ENCODE results near the gene IMP3. TPM values are rescaled to one million over a fixed set of nuclear protein-coding genes. Genes with fewer than 3 reads are reported as not detected.
"Not testable (repeated sequence)": the region's sequence is repeated elsewhere in the genome, so short reads cannot be mapped to it uniquely, and the experiment has no call there.

Gene IMP3, protein sequence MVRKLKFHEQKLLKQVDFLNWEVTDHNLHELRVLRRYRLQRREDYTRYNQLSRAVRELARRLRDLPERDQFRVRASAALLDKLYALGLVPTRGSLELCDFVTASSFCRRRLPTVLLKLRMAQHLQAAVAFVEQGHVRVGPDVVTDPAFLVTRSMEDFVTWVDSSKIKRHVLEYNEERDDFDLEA
- 52.3 and 76.2 TPM in 2 replicates for total RNA-seq (2014; rRNA removed; shearing (Covaris generic); ENCODE audit: low replicate concordance)

DNA sequence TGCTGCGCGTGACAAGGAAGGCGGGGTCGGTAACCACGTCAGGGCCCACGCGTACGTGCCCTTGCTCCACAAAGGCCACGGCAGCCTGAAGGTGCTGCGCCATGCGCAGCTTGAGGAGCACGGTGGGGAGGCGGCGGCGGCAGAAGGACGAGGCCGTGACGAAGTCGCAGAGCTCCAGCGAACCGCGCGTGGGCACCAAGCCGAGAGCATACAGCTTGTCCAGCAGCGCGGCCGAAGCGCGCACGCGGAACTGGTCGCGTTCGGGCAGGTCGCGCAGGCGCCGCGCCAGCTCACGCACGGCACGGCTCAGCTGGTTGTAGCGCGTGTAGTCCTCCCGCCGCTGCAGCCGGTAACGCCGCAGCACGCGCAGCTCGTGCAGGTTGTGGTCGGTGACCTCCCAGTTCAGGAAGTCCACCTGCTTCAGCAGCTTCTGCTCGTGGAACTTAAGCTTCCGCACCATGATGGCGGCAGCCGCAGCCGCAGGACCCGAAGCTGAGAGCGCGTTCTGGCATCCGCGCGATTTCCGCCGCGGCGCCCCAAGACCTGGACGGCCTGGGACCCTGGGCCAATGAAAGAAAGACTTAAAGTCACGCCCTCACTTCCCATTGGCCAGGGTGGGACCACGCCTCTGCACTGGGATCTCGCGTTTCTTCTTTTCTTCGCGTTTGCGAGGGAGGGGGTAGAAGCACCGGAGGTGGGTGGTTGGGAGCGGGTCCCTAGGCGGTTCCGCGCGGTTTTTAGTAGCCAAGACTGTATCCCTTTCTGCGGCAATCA, at the start of gene IMP3:
TSS of gene IMP3 (minus strand) at position 516 of the 774 bp plus-strand sequence. CDS start at position 460, 56 bp downstream.
- in situ Hi-C loops (cut with HindIII; ENCODE audit: low pct_unique_long_range_greater_than_20kb, low sequenced_read_pairs): no loop called here
- peak; percentile 97 for DNase-seq (ENCODE audit: low read depth)

DNA sequence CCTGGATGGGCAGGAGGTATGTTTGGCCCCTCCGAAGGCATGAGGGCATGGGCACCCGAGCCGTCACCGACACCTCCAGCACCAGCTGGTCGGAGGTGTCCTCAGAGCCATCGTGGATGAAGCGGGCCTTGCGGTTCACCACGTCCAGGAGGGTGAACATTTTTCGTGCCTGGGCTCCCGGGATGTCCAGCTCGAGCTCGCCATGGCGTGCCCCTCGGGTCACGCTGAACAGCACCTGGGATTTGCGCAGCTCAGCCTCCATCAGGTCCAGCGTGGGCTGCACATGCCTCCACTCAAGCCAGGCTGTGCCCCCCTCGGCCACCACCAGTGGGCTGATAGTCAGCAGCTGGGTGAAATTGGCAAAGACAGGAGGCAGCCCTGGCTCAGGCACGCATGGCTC, 49.4 kb upstream of the IMP3 start:
- DNase-seq (ENCODE audit: low read depth); in situ Hi-C loops (cut with HindIII; ENCODE audit: low pct_unique_long_range_greater_than_20kb, low sequenced_read_pairs): not testable (repeated sequence)

DNA sequence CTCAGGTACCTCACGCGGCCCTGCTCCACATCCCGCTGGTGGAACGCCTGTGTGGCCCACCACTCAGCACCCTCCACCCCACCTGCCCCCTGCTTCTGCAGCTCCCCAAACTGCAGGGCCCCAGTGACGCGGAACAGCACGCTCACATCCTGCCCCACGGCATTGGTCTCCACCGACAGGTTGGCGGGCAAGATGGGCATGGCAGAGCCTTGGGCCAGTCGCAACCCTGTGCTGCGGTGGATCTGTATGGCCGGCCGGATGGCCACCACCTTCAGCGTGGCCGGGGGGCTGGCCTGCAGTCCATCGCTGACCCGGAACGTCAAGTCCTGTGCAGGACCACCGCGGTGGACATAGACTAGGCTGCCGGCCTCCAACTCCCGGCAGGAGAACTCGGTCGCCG, 48.8 kb upstream of the IMP3 start:
- in situ Hi-C loops (cut with HindIII; ENCODE audit: low pct_unique_long_range_greater_than_20kb, low sequenced_read_pairs): no loop called here
- DNase-seq (ENCODE audit: low read depth): no peak

DNA sequence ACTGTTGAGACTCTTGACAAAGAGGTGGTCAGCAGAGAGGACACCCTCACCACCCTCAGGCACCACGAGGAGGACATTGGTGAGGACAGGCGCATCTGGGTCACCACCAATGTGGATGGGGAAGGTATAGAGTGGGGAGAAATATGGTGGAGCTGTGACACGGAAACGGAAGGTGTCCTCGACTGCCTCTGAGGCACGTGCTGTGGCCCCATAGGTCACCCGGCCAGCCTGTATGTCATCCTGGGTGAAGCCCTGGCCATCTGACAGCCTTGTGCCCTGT, 48.2 kb upstream of the IMP3 start:
- DNase-seq (ENCODE audit: low read depth): no peak
- in situ Hi-C loops (cut with HindIII; ENCODE audit: low pct_unique_long_range_greater_than_20kb, low sequenced_read_pairs): no loop called here

DNA sequence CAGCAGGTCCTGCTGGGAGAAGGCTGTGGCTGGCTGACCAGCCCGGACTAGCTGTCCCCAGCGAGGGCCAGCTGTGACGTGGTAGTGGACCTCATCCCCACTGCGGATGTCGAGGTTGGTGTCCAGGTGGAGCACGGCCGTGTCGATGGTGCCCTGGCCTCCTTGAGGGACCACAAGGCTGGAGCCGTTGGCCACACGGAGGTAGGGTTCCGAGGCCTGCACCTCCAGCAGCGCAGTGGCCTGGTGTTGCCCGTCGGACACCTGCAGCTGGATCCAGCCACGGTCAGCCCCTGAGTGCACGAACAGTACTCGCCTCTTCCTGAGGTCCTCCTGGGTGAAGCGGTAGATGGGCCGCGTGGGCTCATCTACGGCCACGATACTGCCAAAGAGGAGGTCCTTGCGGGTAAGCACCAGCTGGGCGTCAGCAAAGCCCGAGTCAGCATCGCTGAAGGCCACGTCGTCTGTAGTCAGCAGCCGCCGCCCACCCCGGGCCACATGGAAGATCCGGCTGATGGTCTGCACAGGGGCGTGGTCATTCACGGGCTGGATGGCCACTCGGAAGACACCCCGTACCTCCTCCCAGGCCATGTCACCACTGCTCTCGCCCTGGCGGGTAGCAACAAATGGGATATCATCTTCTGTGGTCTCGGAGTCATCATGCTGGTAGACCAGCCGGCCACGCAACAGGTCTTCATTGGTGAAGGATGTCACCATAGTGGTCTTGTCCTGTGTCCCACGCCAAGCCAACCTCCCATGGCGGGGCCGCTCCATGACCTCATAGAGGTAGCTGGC, 47.7 kb upstream of the IMP3 start:
- DNase-seq (ENCODE audit: low read depth): no peak
- in situ Hi-C loops (cut with HindIII; ENCODE audit: low pct_unique_long_range_greater_than_20kb, low sequenced_read_pairs): no loop called here

DNA sequence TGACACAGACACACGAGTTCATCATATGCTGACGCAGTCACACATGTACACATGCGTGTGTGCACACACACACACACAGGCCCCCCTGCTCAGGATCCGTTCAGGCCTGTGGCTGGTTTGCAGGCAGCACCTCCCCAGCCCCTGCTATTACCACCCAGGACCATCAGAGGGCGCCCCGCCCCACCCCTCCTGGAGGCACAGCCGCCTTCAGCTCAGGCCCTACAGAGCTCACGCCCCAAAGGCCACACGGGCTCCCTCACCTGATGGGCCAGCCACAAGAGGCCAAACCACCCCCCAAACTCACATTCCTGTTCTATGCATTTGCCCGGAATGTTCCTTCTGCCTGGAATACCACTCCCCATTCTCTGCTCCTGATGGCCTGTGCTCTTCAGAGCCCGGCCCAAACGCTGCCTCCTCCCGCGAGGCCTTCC, 46.2 kb upstream of the IMP3 start:
- peak; percentile 37 for DNase-seq (ENCODE audit: low read depth)
- in situ Hi-C loops (cut with HindIII; ENCODE audit: low pct_unique_long_range_greater_than_20kb, low sequenced_read_pairs): not testable (repeated sequence)

DNA sequence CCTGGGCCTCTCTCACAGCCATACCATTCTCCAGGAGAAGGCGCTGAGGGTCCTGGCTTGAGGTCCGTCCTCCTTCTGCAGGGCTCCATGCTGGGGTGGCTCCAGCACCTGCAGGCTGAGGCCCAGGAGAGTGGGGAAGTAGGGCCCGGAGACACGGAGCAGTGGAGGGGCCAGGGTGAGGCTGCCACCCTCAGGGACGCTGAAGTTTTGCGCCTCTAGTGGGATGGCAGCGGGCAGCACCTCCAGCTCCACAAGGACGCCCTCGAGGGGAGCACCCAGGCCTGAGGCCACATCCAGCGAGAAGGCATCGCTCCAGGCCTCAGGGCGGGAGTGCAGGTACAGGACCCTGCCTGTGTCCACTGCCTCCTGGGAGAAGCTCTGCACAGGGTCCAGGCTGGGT, 45.2 kb upstream of the IMP3 start:
- in situ Hi-C loops (cut with HindIII; ENCODE audit: low pct_unique_long_range_greater_than_20kb, low sequenced_read_pairs): no loop called here
- DNase-seq (ENCODE audit: low read depth): no peak

DNA sequence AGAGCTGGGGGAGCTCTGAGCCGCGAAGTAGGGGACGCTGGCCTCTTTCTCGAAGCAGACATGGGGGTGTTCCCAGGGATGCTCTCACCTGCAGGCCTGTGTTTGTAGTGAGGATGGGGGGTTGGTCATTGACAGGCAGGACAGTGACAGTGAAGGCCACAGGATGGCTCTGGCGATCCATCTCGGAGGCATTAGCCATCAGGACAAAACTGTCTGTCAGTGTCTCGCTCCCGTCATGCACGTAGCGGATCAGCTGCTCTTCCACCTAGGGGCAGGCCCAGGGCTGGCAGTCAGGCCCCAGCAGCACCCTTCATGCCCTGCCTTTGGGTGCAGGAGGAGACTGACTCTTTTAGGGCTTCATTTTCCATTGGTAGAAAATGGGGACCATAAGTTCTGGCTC, 44.6 kb upstream of the IMP3 start:
- no peak for DNase-seq (ENCODE audit: low read depth)
- in situ Hi-C loops (cut with HindIII; ENCODE audit: low pct_unique_long_range_greater_than_20kb, low sequenced_read_pairs): no loop called here

DNA sequence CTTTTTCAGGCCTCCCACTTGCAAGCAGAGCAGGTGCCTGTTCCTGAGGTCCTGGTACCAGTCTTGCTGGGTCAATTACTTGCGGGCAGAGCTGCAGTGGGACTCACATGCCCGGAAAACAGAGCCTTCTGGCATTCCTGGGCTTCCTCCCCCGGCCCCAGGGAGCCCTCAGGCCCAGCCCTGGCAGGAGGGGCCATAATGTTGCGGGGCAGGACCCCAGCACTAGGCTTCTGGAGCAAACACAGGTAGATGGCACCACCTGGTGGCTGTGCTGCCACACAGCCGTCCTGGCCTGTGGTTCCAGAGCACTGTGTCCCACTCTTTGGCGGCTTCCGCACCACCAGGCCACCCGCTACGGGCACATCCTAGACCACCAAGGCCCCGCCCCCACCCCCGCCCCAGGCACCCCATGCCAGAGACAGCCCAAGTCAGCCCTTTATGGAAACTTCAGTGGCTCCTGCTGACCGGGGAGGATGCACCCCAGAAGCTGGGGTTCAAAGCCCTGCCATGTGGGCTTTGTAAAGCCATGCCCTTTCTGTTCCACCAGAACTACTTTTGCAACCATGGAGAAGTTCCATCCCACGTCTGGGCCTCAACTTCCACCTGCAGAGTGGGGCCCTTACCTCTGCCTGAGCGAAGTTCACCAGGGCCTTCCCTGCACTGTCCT, 43.8 kb upstream of the IMP3 start:
- in situ Hi-C loops (cut with HindIII; ENCODE audit: low pct_unique_long_range_greater_than_20kb, low sequenced_read_pairs): not testable (repeated sequence)

DNA sequence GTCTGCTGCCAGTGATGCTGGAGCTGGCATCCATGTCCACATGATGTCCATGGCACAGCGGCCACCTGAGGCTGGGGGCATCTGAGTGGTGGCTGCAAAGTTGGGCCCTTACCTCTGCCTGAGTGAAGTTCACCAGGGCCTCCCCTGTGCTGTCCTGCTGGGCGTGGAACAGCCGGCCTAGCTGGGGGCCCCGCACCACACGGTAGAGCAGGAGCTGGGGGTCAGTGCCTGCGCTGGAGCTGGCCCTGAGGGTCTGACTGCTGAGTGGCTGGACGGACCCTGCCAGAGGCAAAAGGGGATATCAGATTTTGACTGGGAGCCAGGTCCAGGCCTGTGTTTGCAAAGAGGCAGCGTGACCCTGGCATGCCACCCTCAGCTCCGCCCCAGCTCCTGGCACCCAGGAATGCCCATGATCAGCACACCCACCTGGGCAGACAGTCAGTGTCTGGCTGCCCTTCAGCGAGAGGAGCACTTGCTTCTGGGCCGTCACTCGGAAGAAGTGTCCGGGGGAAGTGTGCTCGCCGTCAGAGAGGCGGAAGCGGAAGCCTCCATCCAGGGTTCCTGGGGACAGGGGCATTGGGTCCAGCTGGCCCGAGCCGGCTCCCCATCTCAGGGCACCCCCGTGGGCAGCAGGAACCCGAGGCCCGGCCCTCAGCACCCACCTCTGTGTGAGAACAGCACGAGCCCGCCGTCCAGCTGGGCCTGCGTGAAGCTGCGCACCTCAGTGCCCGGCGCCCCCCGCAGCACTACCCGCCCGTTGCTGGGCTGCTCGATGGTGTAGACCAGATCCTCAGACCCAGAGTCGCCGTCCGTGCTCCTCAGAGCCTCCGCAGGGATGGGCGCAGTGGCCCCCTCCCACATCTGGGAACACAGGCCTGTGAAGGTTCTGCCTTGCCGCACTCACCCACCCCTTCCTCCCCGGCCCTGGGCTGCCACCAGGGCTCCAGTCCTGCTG, 42.4 kb upstream of the IMP3 start:
- in situ Hi-C loops (cut with HindIII; ENCODE audit: low pct_unique_long_range_greater_than_20kb, low sequenced_read_pairs): no loop called here

More for the DNA sequence above, 43.8 kb upstream of the IMP3 start:
- peak; percentile 35 for DNase-seq (ENCODE audit: low read depth)

DNA sequence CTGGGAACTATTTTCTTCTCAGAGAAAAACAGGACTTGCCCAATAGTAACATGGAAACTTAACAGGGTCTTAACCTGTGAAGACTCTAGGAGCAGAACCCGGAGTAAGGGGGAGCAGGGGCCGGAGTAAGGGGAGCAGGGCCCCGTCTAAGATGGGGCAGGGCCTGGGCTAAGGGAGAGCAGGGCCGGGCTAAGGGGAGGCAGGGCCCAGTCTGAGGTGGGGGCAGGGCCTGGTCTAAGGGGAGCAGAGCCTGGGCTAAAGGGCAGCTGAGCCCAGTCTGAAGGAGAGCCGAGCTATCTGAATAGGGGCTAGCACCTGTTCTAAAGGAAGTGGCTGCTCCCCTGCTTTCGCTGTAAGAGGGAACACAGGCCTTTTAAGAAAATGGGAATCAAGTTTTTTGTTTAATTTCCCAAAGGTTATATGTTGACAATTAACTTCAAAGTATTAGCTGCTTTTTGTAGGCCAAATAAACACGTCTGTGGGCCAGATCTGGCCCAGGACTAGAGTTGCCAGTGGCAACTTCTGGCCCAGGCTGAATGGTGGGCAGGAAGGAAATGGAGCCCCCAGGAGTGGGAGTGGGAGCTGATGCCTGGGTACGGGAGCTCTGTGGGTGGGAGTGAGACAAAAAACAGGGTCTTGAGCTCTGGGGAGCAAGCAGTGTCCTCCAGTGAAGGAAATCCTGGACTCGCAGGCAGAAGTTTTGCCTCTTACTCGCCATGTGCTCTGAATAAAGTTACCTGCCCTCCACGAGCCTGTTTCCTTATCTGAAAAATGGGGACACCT, 40.2 kb upstream of the IMP3 start:
- in situ Hi-C loops (cut with HindIII; ENCODE audit: low pct_unique_long_range_greater_than_20kb, low sequenced_read_pairs): no loop called here
- no peak for DNase-seq (ENCODE audit: low read depth)

More for the DNA sequence above, 42.4 kb upstream of the IMP3 start:
- no peak for DNase-seq (ENCODE audit: low read depth)

DNA sequence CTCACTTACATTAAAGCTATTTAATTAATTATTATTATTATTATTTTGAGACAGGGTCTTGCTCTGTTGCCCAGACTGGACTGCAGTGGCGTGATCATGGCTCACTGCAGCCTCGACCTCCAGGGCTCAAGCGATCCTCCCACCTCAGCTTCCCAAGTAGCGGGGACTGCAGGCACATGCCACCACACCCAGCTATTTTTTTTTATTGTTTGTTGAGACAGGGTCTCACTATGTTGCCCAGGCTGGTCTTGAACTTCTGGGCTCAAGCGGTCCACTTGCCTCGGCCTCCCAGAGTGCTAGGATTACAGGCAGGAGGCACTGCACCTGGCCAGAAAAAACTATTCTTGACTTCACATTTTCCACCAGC, 38.3 kb upstream of the IMP3 start:
- DNase-seq (ENCODE audit: low read depth); in situ Hi-C loops (cut with HindIII; ENCODE audit: low pct_unique_long_range_greater_than_20kb, low sequenced_read_pairs): not testable (repeated sequence)

DNA sequence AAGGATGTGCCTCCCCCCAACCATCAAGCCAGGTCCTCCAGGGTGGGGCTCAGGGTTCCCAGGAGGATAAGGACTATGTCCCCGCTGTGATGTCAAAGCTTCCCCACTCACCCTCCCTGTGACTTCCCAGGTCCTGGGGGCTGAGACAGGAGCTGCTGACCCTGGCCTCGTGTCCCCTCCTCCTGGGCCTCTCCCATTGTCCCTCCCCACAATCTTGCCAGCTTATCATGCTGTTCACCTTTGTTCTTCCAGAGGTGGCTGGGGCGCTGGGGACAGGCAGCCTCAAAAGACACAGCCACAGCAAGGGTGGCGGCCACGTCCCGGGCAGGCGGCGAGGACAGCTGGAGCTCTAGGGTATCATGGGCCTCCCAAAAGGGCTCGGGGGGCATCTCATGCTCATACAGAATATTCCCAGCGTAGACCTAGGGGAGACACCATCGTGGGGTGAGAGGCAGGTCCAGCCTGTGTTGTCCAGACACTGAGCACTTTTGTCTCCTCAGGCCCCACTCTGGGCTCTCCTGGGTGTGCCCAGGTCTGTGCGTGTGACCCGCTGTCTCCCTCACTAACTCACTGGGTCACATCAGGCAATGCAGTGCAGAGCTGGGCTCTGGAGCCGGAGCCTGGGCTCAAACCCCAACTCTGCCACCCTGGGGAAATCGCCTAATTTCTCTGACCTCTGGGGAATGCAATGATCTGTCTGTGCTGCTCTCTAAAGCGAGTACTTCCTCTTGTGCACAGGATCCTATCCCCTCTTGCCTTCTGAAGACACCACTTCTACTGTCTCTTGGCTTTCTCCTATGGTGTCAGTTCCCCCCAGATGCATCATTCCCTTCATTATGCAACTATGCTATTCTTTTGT, 37.7 kb upstream of the IMP3 start:
- in situ Hi-C loops (cut with HindIII; ENCODE audit: low pct_unique_long_range_greater_than_20kb, low sequenced_read_pairs): no loop called here
- DNase-seq (ENCODE audit: low read depth): no peak

DNA sequence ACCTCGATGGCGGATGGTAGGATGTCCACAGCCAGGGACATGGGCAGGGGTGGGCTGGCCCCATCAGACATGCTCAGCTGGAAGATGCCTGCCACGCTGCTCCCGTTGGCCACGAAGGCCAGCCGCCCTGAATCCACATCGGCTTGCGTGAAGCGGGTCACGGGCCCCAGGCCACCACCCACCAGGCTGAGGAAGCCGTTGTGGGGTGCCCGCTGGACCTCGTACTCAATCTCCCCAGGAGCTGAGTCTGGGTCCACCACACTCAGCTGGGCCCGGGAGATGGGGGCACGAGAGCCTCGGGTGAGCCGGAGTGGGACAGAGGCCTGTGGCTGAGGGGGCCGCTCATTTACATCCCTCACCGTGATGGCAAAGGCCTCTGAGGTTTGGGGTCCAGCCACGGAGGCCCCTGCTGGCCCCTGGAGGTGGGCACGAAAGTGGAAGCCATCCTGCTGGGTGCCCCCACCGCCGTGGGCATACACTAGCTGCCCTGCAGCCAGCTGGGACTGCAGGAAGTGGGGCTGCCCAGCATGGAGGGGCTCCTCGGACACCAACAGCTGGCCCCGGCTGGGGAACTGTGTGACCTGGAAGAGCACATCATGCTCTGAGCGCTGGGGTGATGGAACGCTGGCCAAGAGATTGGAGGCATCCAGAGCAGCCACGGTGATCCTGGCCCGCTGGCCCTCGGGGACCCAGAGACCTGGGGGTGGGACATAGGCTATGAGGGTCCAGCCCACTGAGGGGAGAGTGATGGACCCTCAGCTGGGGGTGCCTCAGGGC, 36.9 kb upstream of the IMP3 start:
- in situ Hi-C loops (cut with HindIII; ENCODE audit: low pct_unique_long_range_greater_than_20kb, low sequenced_read_pairs): no loop called here
- no peak for DNase-seq (ENCODE audit: low read depth)

DNA sequence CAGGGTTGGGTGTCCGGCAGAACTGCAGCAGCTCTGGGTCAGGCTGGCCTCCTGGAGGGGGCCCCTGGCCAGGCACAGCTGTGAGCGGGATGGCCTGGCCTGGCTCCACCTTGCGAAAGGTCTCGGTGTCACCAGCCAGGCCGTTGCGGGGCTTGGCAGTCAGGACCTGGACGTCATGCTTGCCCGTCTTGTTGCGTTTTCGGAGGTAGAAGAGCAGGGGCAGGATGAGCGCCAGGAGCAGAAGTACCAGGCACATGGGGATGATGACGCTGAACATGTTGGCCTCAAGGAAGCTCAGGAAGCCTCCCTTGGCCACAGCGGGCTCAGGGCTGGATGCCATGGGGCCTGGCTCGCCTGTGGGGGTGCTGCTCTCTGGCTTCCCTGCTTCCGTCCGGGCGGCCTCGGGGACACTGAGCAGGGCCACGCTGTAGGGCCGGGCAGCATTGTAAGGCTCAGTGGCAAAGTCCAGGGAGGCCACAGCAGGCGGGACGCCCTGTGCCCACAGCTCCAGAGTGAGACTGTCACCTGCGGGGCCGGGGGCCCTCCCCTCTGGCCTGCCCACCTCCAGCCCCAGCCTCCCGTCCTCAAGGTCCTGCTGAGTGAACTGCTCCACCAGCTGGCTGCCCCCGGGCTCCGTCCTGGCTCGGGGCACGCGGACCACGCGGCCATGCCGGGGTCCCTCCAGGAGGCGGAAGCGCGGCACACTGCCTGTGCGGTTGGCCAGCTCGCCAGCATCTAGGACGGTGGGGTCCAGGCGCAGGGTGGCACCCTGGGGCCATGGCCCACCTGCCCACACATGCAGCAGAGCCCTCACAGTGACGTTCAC, 35.8 kb upstream of the IMP3 start:
- in situ Hi-C loops (cut with HindIII; ENCODE audit: low pct_unique_long_range_greater_than_20kb, low sequenced_read_pairs): no loop called here
- DNase-seq (ENCODE audit: low read depth): no peak
